ENCODE measurements around the gene CBLN2.

The CBLN2 gene

GRCh38 chr18:72543357-72544055 is 636 bp downstream of the CBLN2 start:
- TF ChIP-seq ZFX (IDR thresholded peaks at IDR 0.05): no peak
- TF ChIP-seq, protein P1, sequence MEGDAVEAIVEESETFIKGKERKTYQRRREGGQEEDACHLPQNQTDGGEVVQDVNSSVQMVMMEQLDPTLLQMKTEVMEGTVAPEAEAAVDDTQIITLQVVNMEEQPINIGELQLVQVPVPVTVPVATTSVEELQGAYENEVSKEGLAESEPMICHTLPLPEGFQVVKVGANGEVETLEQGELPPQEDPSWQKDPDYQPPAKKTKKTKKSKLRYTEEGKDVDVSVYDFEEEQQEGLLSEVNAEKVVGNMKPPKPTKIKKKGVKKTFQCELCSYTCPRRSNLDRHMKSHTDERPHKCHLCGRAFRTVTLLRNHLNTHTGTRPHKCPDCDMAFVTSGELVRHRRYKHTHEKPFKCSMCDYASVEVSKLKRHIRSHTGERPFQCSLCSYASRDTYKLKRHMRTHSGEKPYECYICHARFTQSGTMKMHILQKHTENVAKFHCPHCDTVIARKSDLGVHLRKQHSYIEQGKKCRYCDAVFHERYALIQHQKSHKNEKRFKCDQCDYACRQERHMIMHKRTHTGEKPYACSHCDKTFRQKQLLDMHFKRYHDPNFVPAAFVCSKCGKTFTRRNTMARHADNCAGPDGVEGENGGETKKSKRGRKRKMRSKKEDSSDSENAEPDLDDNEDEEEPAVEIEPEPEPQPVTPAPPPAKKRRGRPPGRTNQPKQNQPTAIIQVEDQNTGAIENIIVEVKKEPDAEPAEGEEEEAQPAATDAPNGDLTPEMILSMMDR (conservative IDR thresholded peaks at IDR 0.05): no peak

GRCh38 chr18:72542984-72543356 is 1.2 kb downstream of the CBLN2 start:
- TF ChIP-seq, protein P1 (conservative IDR thresholded peaks at IDR 0.05): no peak
- no peak for TF ChIP-seq ZFX (IDR thresholded peaks at IDR 0.05)
- H3K27ac ChIP-seq: peak overlapping the region; percentile 68

More at GRCh38 chr18:72543357-72544055, 636 bp downstream of the CBLN2 start:
- peak overlapping the region; percentile 68 for H3K27ac ChIP-seq

DNA sequence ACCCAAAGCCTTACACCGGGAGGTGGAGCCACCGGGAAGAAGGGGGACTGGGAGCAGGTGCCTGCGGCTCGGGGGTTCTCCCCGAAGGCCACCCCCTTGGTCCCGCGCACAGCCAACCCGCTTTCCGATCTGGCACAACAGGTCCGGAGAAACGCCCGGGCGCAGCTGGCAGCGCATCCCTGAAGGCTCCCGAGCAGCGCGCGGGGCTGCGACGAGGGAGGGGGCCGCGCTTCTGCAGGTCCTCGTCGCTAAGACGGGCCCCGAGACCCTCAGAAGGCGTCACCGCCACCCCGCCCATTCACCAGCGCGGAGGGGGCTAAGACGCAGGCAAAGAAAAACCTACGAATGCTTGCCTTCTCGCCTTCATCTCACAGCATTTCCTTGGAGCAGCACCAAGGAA is 1.8 kb downstream of the CBLN2 start:
- TF ChIP-seq, protein P1 (conservative IDR thresholded peaks at IDR 0.05): no peak; the same call in 1 of the 2 replicates
- TF ChIP-seq ZFX (IDR thresholded peaks at IDR 0.05): no peak

GRCh38 chr18:72541871-72542332 is 2.2 kb downstream of the CBLN2 start:
- TF ChIP-seq, protein P1 (conservative IDR thresholded peaks at IDR 0.05): peak; percentile 47
- TF ChIP-seq ZFX (IDR thresholded peaks at IDR 0.05): no peak
- peak overlapping the region; percentile 68; the same call in 1 of the 2 replicates for H3K27ac ChIP-seq

More for the DNA sequence above, 1.8 kb downstream of the CBLN2 start:
- peak overlapping the region; percentile 68; the same call in 1 of the 2 replicates for H3K27ac ChIP-seq

DNA sequence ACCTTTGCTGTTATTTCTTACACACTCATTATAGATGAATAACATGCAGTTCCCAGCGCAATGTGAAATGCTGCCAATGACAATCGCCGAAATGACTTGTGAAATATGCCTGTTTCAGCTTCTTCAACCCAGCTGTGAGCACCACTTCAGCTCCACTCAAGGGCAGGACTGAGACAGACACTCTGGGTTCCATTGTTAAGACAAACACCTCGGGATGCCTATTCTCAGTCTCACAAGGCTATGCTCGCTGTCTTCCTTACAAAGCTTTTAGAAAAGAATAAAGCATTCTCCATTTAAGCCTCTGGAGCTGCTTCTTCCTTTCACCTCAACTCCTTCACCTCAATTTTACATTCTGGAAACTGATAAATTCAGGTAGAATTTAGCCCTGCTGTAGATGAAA is 4.2 kb downstream of the CBLN2 start:
- TF ChIP-seq, protein P1 (conservative IDR thresholded peaks at IDR 0.05): no peak
- TF ChIP-seq ZFX (IDR thresholded peaks at IDR 0.05): no peak
- H3K27ac ChIP-seq: no peak overlapping the region

GRCh38 chr18:72530622-72531021 is 13.5 kb downstream of the CBLN2 start:
- no peak for TF ChIP-seq ZFX (IDR thresholded peaks at IDR 0.05)
- TF ChIP-seq, protein P1 (conservative IDR thresholded peaks at IDR 0.05): peak; percentile 37
- H3K27ac ChIP-seq: no peak overlapping the region

- H3K27ac ChIP-seq: no peak overlapping the region
- TF ChIP-seq, protein P1 (conservative IDR thresholded peaks at IDR 0.05): no peak
- no peak for TF ChIP-seq ZFX (IDR thresholded peaks at IDR 0.05)
Observed at GRCh38 chr18:72504866-72505265, 39.3 kb downstream of the CBLN2 start.
